Right lobe of liver (tissue), 6 donors: ENCODE data around the gene KRTAP10-1. TPM values are rescaled to one million over a fixed set of nuclear protein-coding genes. Genes with fewer than 3 reads are reported as not detected.
A peak's percentile ranks its signal among the peaks of the same experiment; 100 is the strongest.

Experiments used
- ATAC-seq, 4 donors: fragments of 200-7000 bp; cut with Tn5 transposase; one replicate each; pipeline ENCODE4 v1.9.1; 2020; ENCODE audit warnings: mild to moderate bottlenecking in 4 of 4, moderate library complexity in 4 of 4
- DNase-seq, 3 donors: peaks; one replicate each; pipeline ENCODE4 v3.0.0-alpha.2; 2020
- H3K27ac ChIP-seq, 3 donors: fragments of 200-600 bp; one replicate each; pipeline ENCODE4 v1.8.0; 2022
- H3K27me3 ChIP-seq, 2 donors: fragments of 200-600 bp; one replicate each; pipeline ENCODE4 v1.8.0; 2022
- H3K36me3 ChIP-seq, 4 donors: fragments of 200-600 bp; sonication (generic) in 1 of 4; one replicate each; pipeline versions ENCODE4 v1.5.1 to v1.8.0; 2017 to 2022; ENCODE audit warnings: control low read depth in 1 of 4
- H3K4me1 ChIP-seq, 4 donors: fragments of 200-600 bp; sonication (generic) in 1 of 4; one replicate each; pipeline versions ENCODE4 v1.5.1 to v1.8.0; 2017 to 2022; ENCODE audit warnings: control low read depth in 1 of 4
- H3K4me3 ChIP-seq, 3 donors: fragments of 200-600 bp; one replicate each; pipeline ENCODE4 v1.8.0; 2022
- H3K9me3 ChIP-seq, 4 donors: fragments of 200-600 bp; sonication (generic) in 1 of 4; one replicate each; pipeline versions ENCODE4 v1.5.1 to v1.8.0; 2017 to 2022; ENCODE audit warnings: control low read depth in 1 of 4
- CTCF ChIP-seq, 4 donors: fragments of 200-600 bp in 3 of 4; fragments of 450-650 bp in 1 of 4; IDR thresholded peaks; one replicate each; pipeline versions ENCODE4 v1.5.1 to v1.8.0; 2016 to 2022; ENCODE audit warnings: antibody characterized with exemption in 4 of 4, mild to moderate bottlenecking in 2 of 4
- POLR2A ChIP-seq: fragments of 450-650 bp; IDR thresholded peaks from one replicate; pipeline ENCODE4 v1.6.1; 2017; ENCODE audit warnings: antibody characterized with exemption, mild to moderate bottlenecking
- WGBS: methylation state at CpG from one replicate; pipeline ENCODE4 v1.1.6; 2018; ENCODE audit warnings: low coverage, low lambda C conversion rate; ENCODE audit not compliant: insufficient coverage; ENCODE audit errors: missing lambda C conversion rate; 5-methylcytosine and 5-hydroxymethylcytosine counted together
- intact Hi-C, 2 donors: fragments of 100-400 bp; cut with DNase I; formaldehyde crosslinking; loops; one replicate each; pipeline versions ENCODE4 v1.11.2 to v1.14.1; 2022
- total RNA-seq, 6 experiments: library from RNA; depleted of rRNA in 2 of 6; stranded (reverse); fragments of >200 nt in 2 of 6; fragmentation: NEBNext Ultra II Directional in 3 of 6; extraction: Animal tissue kit (Norgen Biotek cat#: 25700) in 3 of 6; gene quantifications; one replicate each; pipeline versions ENCODE4 v1.1.0 to v1.2.4, GENCODE V29; 2016 to 2023
- donor health status: DM: no; HTN: yes; CAD: no.
- donor health status: DM: no; HTN: no; CAD: no.
- donor health status: DM: no; HTN: no; CAD: no.
- donor health status: DM: no; HTN: yes; CAD: no.
- donor health status: DM: no; HTN: yes; CAD: no.

Gene KRTAP10-1
- total RNA-seq, 6 experiments from 2014 or later = not detected

GRCh38 chr21:44549525-44550211, 9.7 kb upstream of the KRTAP10-1 start:
- DNase-seq = no peak
- H3K4me1 ChIP-seq = no peaks in the 10 kb centered on the region
- H3K27ac ChIP-seq = no peak overlapping the region
- WGBS = 79% methylated on average over 10 of the region's 25 CpGs
- TF ChIP-seq CTCF (IDR thresholded peaks at IDR 0.05) (no peak), POLR2A (no peak)
- H3K36me3 ChIP-seq = no peaks in the 10 kb centered on the region
- no peak overlapping the region for H3K4me3 ChIP-seq
- no peaks in the 10 kb centered on the region for H3K27me3 ChIP-seq
- intact Hi-C loops = no loop called here
- peak in 1 of 4 donors; percentile 20 for ATAC-seq
- no peaks in the 10 kb centered on the region for H3K9me3 ChIP-seq

- intact Hi-C loops = no loop called here
- H3K36me3 ChIP-seq = no peaks in the 10 kb centered on the region
- H3K27me3 ChIP-seq = no peaks in the 10 kb centered on the region
- TF ChIP-seq POLR2A (no peak), CTCF (IDR thresholded peaks at IDR 0.05) (no peak)
- ATAC-seq (no peak), DNase-seq (no peak)
- H3K4me1 ChIP-seq = no peaks in the 10 kb centered on the region
- H3K4me3 ChIP-seq = no peak overlapping the region
- WGBS = 39% methylated on average over 13 of the region's 14 CpGs
- no peak overlapping the region for H3K27ac ChIP-seq
- no peaks in the 10 kb centered on the region for H3K9me3 ChIP-seq
These were observed 8.9 kb upstream of the KRTAP10-1 start for GRCh38 chr21:44548922-44549321.

GRCh38 chr21:44548381-44548780, 8.4 kb upstream of the KRTAP10-1 start:
- WGBS = 61% methylated on average over 12 of the region's 13 CpGs
- ATAC-seq (no peak), DNase-seq (no peak)
- H3K27me3 ChIP-seq = no peaks in the 10 kb centered on the region
- intact Hi-C loops = no loop called here
- TF ChIP-seq CTCF (IDR thresholded peaks at IDR 0.05) = no peak
- no peak for TF ChIP-seq POLR2A
- H3K4me3 ChIP-seq = no peak overlapping the region
- no peaks in the 10 kb centered on the region for H3K36me3 ChIP-seq
- no peaks in the 10 kb centered on the region for H3K9me3 ChIP-seq
- H3K4me1 ChIP-seq = no peaks in the 10 kb centered on the region
- H3K27ac ChIP-seq = no peak overlapping the region

GRCh38 chr21:44547656-44548331, 7.8 kb upstream of the KRTAP10-1 start:
- H3K27ac ChIP-seq = no peak overlapping the region

More at GRCh38 chr21:44547656-44548331, 7.8 kb upstream of the KRTAP10-1 start:
- Histone ChIP-seq H3K4me1 (no peaks in the 10 kb centered on the region), H3K36me3 (no peaks in the 10 kb centered on the region), H3K4me3 (no peak overlapping the region), H3K27me3 (no peaks in the 10 kb centered on the region), H3K9me3 (no peaks in the 10 kb centered on the region)
- intact Hi-C loops = no loop called here
- ATAC-seq (no peak), DNase-seq (no peak)
- WGBS = 48% methylated on average over 5 of the region's 5 CpGs
- TF ChIP-seq CTCF (IDR thresholded peaks at IDR 0.05) (no peak), POLR2A (no peak)
